H7 (cell line): ENCODE results near the gene FBLL1. TPM values are rescaled to one million over a fixed set of nuclear protein-coding genes. Genes with fewer than 3 reads are reported as not detected.
"Not testable (repeated sequence)": the region's sequence is repeated elsewhere in the genome, so short reads cannot be mapped to it uniquely, and the experiment has no call there.

Source experiments
- DNase-seq: peaks from one replicate; pipeline ENCODE4 v3.0.0; 2012
- H3K27me3 ChIP-seq: 2 replicates; pipeline ENCODE4 v1.6.0; 2011; ENCODE audit warnings: mild to moderate bottlenecking, low read length; ENCODE audit not compliant: control insufficient read depth, insufficient read depth
- H3K36me3 ChIP-seq: replicated peaks from 2 replicates; pipeline ENCODE4 v1.5.1; 2011; ENCODE audit warnings: low read length; ENCODE audit not compliant: control insufficient read depth, insufficient read depth
- H3K4me3 ChIP-seq: 2 replicates; pipeline ENCODE4 v1.5.1; 2011; ENCODE audit warnings: low read depth, mild to moderate bottlenecking, control low read depth, low read length, moderate library complexity; ENCODE audit not compliant: insufficient read depth
- total RNA-seq: library from RNA; depleted of rRNA; stranded (reverse); fragments of >200 nt; shearing (Covaris generic); gene quantifications from 2 replicates; pipeline ENCODE4 v1.2.3, GENCODE V29; 2014; rRNA removed

Gene FBLL1
- total RNA-seq, 1 experiment from 2014 or later = 3.3 TPM

- not testable (repeated sequence) for H3K4me3 ChIP-seq, H3K27me3 ChIP-seq, DNase-seq, H3K36me3 ChIP-seq
These were observed 45.1 kb downstream of the FBLL1 start for GRCh38 chr5:168574156-168574555.

GRCh38 chr5:168575391-168576372 lies 46.6 kb downstream of the FBLL1 start:
- H3K4me3 ChIP-seq = no peak overlapping the region
- DNase-seq = no peak
- H3K27me3 ChIP-seq = no peaks in the 10 kb centered on the region
- H3K36me3 ChIP-seq = no peaks in the 10 kb centered on the region; the same call in 1 of the 2 replicates

GRCh38 chr5:168578006-168578405 lies 48.9 kb downstream of the FBLL1 start:
- DNase-seq = no peak
- Histone ChIP-seq H3K27me3 (no peaks in the 10 kb centered on the region), H3K4me3 (peak overlapping the region; percentile 93), H3K36me3 (no peaks in the 10 kb centered on the region; the same call in 1 of the 2 replicates)

- no peak for DNase-seq
- no peaks in the 10 kb centered on the region; the same call in 1 of the 2 replicates for H3K36me3 ChIP-seq
- peak within 1 kb of the TSS; percentile 93 for H3K4me3 ChIP-seq
- H3K27me3 ChIP-seq = no peaks in the 10 kb centered on the region
These were observed 49.7 kb downstream of the FBLL1 start, which contains the start of gene PANK3 for GRCh38 chr5:168578538-168579487. Gene PANK3 (minus strand): TSS chr5:168579368. CDS start chr5:168579283, 85 bp downstream.

GRCh38 chr5:168579488-168580226 lies 50.6 kb downstream of the FBLL1 start:
- Histone ChIP-seq H3K4me3 (peak overlapping the region; percentile 93), H3K27me3 (no peaks in the 10 kb centered on the region), H3K36me3 (no peaks in the 10 kb centered on the region; the same call in 1 of the 2 replicates)
- DNase-seq = peak; percentile 96

GRCh38 chr5:168580227-168580508 lies 51.1 kb downstream of the FBLL1 start:
- no peak for DNase-seq

More at GRCh38 chr5:168580227-168580508, 51.1 kb downstream of the FBLL1 start:
- Histone ChIP-seq H3K4me3 (peak overlapping the region; percentile 36), H3K27me3 (no peaks in the 10 kb centered on the region), H3K36me3 (no peaks in the 10 kb centered on the region)

Other genes with a start within 250 kb of the FBLL1 start
- 11.8 and 15.5 TPM in 2 replicates for gene WWC1, start 237.7 kb upstream of the FBLL1 start, total RNA-seq
- gene RARS1, start 42.8 kb upstream of the FBLL1 start, total RNA-seq = 104 and 122 TPM in 2 replicates
- gene PANK3, start 50.1 kb downstream of the FBLL1 start, total RNA-seq = 50.1 and 65.4 TPM in 2 replicates